Fibroblast of skin of right biceps (primary cell): ENCODE results near the gene NFATC2.

Experiments used
- DNase-seq: peaks from one replicate; pipeline ENCODE4 v3.0.0-alpha.2; 2013

Gene NFATC2

DNA sequence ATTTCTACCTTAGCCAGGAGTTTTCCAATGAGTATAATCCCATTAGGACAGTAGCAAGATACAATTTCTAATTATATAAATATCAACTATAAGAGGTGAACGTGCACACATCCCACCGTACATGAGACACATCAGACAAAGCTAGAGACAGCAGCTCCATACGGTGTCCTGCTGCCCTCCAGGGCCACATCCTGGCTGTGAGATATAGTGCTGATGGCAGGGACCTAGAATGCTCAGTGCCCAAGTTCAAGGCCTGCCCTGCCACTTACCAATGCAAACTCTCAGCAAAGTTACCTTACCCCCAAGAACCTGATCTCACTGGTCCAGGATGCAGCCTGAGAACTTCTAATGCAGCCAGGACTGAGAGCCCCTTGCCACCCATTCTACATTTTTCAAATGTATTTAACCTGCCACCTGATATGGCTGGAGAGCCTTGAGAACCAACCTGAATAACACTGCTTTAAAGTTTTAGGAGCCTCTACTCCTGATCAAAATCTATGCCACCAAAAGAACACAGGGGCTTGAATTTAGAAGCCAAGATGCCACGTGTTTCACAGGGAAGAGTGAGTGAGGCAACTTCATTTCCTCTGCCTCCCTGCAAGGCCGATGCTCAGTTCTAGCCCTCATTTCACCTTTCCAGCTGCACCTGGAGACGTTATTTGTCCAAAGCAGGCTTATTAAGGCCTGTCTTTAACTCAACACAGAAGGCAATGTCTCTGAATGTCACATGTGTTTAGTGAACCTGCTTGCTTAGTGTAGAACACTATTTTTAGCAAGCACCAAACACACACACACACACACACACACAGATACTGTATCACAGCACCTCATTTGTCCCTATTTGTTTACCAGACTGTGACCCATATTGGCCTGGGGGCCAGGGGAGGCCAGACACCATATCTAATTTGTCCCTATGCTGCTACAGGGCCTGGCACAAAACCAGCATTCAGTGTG, 6.1 kb downstream of the NFATC2 start:
- DNase-seq: no peak

- DNase-seq: no peak
These were observed 6.8 kb downstream of the NFATC2 start for GRCh38 chr20:51535674-51536073.

- DNase-seq: no peak
These were observed 7.5 kb downstream of the NFATC2 start for GRCh38 chr20:51535075-51535386.

GRCh38 chr20:51533291-51534172, 9.0 kb downstream of the NFATC2 start:
- DNase-seq: peak; percentile 86

DNA sequence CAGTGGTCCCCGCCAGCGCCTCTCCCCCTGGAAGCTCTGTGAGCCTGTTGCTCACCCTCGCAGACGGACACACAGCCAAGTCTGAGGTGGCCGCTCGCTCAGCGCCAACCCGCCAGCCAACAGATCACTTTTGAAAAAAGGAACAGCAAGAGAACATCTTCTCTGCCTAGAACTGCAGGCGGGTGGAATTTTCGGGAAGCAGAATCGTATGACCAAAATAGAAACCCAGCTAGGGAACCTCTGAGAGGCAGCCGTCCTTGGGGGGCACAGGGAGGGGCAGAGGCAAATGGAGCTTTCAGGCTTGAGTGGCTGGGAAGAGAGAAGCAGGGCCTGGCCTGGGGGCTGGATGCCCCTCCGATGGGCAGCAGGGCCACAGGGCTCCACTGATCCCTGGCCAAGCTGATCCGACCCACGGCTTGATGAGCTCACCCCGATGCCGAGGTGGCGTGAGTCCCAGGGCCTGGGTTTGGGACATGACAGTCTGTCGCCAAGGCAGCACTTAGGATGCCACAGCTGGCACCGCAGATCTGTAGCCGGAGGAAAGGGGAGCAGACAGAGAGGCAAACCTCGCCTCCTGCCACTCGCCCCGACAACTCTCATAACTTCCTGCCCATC, 9.8 kb downstream of the NFATC2 start:
- DNase-seq: peak; percentile 67

GRCh38 chr20:51531712-51532456, 10.6 kb downstream of the NFATC2 start:
- no peak for DNase-seq

DNA sequence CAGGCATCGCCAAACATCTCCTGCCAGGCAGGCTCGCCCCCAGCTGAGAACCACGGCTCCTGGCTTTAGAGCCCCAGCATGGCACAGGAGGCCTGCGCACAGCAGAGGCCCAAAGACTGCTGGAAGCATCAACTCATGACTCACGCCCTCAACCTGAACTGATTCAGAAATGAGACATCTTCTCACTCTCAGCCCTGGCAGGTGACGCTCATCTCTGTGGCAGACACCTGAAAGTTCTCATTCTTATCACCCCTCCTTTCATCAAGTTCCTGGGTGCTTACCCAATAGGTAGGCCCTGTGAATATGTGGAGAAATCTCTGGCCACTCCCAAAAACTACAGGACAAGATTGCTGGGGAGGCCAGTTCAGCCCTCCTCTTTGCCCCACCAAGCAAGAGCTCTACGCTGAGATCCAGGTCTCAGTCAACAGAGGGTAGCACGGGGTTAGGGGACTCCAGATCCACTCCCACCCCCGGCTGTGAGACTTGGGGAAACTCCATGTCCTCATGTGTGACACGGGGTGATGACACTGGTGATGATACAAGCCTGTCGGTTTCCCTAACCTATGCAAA, 11.3 kb downstream of the NFATC2 start:
- DNase-seq: peak; percentile 52

DNA sequence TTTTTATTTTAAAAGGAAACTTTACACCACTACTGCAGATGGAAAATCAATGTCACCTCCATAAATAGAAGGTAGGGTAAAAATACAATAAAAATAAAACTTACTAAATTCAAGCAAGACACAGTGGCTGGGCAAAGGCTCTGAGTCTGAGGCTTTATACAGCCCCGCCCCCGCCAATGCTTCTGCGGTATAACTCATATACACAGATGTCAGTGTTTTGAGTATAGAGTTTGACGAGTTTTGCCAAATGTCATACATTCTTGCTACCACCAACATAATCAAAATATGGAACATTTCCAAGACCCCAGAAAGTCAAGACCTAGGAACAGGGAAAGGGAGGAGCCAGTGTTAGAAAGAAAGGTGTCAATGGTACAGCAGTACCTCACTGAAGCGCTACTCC, 12.8 kb downstream of the NFATC2 start:
- peak; percentile 84 for DNase-seq

DNA sequence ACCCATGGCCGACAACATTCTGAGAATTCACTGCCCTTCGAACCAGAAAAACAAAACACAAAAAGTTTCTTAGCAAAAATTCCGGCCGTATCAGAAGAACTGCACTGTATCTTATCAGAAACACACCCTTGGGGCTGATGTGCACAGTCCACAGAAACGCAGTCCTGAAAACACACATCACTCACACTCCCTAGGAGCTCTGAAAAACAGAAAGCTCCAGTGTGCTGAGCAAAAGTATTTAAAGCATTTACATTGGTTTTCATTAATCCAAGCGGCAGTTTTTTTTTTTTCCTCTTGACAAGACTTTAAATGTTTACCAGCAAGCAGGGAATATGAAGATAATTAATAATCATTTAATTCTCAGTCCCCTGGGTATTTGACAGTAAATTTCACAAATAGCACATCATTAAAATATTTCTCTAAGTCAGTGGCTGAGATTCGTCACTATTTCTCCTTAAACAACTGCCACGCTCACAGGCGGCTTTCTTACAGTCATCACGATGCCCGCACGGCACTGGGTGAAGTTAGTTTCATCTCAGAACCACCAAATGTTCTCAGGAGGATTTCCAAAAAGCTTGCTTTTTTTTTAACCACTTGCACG, 13.3 kb downstream of the NFATC2 start:
- DNase-seq: peak; percentile 91

DNA sequence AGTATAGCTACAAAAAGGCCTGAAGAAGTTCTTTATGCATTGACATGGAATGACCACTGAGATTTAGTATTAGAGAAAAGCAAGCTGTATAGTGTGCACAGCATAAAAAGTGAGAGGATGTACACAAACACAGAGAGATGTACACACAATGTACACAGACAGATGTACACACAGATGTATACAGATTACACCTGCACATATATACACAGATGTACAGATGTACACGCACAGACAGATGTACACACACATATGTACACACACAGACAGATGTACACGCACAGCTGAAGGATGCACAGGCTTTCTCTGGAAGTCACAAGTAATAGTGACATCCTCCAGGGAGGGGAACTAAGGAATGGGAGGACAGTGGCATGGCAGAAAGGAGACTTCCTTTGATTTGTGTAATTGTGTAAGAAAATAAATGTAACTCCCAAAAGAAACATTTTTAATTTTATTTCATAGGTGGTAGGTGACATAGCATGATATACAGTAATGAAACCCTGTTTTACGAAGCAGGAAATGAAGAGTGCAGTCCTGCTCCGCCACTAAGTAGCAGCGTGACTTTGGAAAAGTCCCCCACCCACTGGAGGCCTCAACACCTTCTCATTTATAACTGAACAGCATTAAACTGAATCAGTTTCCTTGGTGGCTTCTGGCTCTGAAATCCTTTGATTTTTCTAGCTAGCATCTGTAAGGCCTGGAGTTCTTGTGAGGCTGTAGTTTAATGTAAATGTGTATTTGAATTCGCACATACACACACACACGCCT, 14.1 kb downstream of the NFATC2 start:
- no peak for DNase-seq

DNA sequence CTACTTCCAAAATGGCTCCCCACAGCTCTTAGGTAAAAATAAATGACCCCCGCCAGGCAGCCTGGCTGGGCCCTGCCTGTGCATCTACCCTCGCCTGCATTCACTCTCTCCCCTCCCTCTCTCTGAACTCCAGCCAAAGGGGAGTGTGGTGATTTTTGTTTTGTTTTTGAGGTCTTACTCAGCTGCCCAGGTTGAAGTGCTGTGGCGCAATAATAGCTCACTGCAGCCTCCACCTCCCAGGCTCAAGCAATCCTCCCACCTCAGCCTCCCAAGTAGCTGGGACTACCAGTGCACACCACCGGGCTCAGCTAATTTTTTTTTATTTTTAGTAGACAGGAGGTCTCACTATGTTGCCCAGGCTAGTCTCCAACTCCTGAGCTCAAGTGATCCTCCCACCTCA, 15.8 kb downstream of the NFATC2 start:
- no peak for DNase-seq

DNA sequence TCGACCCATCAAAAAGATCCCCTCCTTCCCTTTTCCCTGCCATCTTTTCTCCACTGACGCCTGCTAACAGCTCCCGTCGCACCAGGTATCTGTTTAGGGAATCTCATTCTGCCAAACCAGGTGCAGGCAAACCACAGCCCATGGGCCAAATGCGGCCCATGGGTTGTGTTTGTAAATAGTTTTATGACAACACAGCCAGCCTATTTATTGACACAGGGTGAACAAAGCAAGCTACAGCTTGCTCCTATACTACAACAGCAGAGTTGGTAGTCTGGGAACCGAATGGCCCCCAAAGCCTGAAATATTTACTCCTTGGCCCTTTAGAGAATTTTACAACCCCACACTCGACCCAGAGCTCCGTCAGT, 16.4 kb downstream of the NFATC2 start:
- no peak for DNase-seq

- peak; percentile 47 for DNase-seq
These were observed 17.0 kb downstream of the NFATC2 start for GRCh38 chr20:51525241-51526105.

DNA sequence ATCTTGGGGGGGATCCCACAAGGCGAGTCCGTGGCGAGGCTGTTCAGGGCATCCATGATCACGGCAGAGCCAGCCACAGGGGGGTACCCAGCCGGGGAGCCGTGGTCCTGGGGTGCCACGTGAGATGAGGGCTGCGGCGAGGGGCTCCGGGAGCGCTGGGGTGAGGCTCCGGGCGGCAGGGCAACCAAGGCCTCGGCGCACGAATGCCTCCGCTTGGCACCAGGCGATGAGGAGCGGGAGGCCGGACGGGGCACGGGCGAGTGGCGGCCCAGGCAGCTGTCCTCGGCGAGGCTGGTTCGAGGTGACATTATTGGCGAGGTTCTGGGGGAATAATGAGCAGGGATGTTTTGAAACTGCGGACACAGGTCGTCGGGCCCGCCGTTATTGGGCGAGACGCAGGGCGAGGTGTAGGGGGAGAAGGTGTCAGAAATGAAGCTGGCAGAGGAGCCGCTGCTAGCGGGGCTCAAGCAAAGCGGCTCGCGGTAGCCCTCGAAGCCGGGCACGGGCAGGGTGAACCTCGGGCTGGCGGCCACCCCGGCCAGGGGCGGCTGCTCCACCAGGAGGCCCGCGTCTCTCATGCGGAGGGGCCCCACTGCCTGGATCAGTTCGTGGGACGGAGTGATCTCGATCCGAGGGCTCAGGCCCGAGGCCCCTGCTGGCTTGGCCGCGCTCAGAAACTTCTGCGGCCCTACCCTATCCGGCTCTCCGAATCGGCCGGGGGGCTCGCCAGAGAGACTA, 19.1 kb downstream of the NFATC2 start:
- no peak for DNase-seq

GRCh38 chr20:51522207-51522606, 20.3 kb downstream of the NFATC2 start:
- DNase-seq: no peak

- DNase-seq: no peak
These were observed 24.7 kb downstream of the NFATC2 start for GRCh38 chr20:51517839-51518238.

GRCh38 chr20:51516855-51517254, 25.7 kb downstream of the NFATC2 start:
- DNase-seq: no peak

GRCh38 chr20:51514836-51515235, 27.7 kb downstream of the NFATC2 start:
- no peak for DNase-seq

DNA sequence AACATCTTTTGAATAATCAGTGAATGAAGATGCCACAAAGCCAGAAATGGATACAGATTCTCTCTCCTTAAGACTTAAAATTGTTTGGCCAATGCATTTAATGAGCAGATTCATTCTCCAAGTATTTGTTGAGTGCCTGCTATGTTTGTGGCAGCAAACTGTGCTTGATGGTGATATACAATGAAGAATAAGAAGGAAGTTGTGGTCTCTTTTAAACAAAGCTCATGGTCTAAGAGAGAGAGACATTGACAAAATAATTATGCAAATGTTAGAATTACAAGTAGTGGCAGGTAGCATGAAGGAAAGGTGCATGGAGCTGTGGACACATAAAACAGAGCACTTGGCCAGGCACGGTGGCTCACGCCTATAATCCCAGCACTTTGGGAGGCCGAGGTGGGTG, 28.3 kb downstream of the NFATC2 start:
- no peak for DNase-seq
